A549 (cell line): Measurements from ENCODE around the gene LIMA1.

Experiments used
- ATOH8 ChIP-seq: fragments of 250-450 bp; sonication (Bioruptor Pico); IDR thresholded peaks from 2 replicates; pipeline ENCODE4 v1.5.0; 2020; ENCODE audit warnings: low read depth, mild to moderate bottlenecking, moderate library complexity
- CEBPB ChIP-seq, 2 experiments: fragments of >200 bp in 1 of 2; sonication (Bioruptor Twin) in 1 of 2; formaldehyde crosslinking in 1 of 2; IDR thresholded peaks; 2 replicates each; pipeline ENCODE4 v1.6.1; 2012 to 2016
- CHD2 ChIP-seq: fragments of 150-350 bp; IDR thresholded peaks from 2 replicates; pipeline ENCODE4 v1.6.1; 2014; ENCODE audit warnings: low read length; ENCODE audit not compliant: partially characterized antibody
- CTCF ChIP-seq: fragments of >200 bp; sonication (Bioruptor Twin); formaldehyde crosslinking; IDR thresholded peaks from 3 replicates; pipeline ENCODE4 v1.5.1; 2016
- EP300 ChIP-seq, 2 experiments: fragments of >200 bp; sonication (Bioruptor Twin); formaldehyde crosslinking; IDR thresholded peaks; 2 replicates in 1 of 2; 3 replicates in 1 of 2; pipeline ENCODE4 v1.6.1; 2016 to 2017
- POLR2A ChIP-seq: IDR thresholded peaks from 2 replicates; pipeline ENCODE4 v1.6.1; 2012; ENCODE audit warnings: mild to moderate bottlenecking, low read length
- RNF2 ChIP-seq: fragments of 200-600 bp; sonication (generic); IDR thresholded peaks from 2 replicates; pipeline ENCODE4 v1.6.1; 2016; ENCODE audit warnings: low read depth, mild to moderate bottlenecking, antibody characterized with exemption, moderate library complexity, borderline replicate concordance
- TF ChIP-seq, protein P1 (sequence below): fragments of 150-350 bp; IDR thresholded peaks from 2 replicates; pipeline ENCODE4 v1.6.1; 2014; ENCODE audit warnings: low read depth, mild to moderate bottlenecking, low read length
- TF ChIP-seq, protein P2 (sequence below): IDR thresholded peaks from 2 replicates; pipeline ENCODE4 v1.6.1; 2012; ENCODE audit warnings: low read depth, borderline replicate concordance

DNA sequence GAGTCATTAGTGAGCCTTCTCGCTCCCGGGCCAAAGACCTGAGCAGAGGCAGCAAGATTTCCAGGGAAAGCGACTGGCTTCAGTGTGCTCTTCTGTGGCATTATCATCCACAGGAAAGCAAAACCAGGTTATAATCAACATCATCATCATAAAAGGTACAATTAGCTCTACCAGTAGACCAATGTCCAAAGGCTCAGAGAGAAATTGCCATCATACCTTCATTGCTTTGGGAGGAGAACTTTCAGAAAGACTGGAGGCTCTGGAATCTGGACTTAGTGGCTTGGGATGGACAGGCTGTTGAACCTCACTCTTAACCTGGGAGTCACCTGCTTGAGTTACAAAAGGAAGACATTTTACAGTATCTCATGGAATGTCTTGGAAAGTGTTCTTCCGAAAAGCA is 91.1 kb downstream of the LIMA1 start:
- TF ChIP-seq POLR2A, result no peak
- TF ChIP-seq, protein P1, sequence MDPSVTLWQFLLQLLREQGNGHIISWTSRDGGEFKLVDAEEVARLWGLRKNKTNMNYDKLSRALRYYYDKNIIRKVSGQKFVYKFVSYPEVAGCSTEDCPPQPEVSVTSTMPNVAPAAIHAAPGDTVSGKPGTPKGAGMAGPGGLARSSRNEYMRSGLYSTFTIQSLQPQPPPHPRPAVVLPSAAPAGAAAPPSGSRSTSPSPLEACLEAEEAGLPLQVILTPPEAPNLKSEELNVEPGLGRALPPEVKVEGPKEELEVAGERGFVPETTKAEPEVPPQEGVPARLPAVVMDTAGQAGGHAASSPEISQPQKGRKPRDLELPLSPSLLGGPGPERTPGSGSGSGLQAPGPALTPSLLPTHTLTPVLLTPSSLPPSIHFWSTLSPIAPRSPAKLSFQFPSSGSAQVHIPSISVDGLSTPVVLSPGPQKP, result no peak
- TF ChIP-seq RNF2, result no peak
- TF ChIP-seq ATOH8, result no peak
- no peak for TF ChIP-seq CHD2
- TF ChIP-seq CEBPB (IDR thresholded peaks at IDR 0.05), result no peak
- TF ChIP-seq CTCF, result no peak
- TF ChIP-seq, protein P2, sequence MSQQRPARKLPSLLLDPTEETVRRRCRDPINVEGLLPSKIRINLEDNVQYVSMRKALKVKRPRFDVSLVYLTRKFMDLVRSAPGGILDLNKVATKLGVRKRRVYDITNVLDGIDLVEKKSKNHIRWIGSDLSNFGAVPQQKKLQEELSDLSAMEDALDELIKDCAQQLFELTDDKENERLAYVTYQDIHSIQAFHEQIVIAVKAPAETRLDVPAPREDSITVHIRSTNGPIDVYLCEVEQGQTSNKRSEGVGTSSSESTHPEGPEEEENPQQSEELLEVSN, result no peak
- TF ChIP-seq EP300 (IDR thresholded peaks at IDR 0.05), result no peak
